Measurements from ENCODE around the gene MAP2K7. TPM values are rescaled to one million over a fixed set of nuclear protein-coding genes. Genes with fewer than 3 reads are reported as not detected.

MAP2K7 gene
- total RNA-seq, 1 experiment from 2014 or later: 10.4 TPM

GRCh38 chr19:7942981-7943443 lies 39.3 kb downstream of the MAP2K7 start:
- Histone ChIP-seq H3K4me1 (ENCODE audit: low read length) (peaks cover 25% of the 10 kb centered on the region), H3K27ac (ENCODE audit: low read length) (peak overlapping the region; percentile 52; the same call in 1 of the 2 replicates), H3K79me2 (ENCODE audit: low read length) (peaks cover 46% of the 10 kb centered on the region), H3K4me3 (ENCODE audit: low read length) (peak overlapping the region; percentile 88), H3K4me2 (ENCODE audit: low read depth, low read length, poor library complexity, severe bottlenecking) (peak overlapping the region; percentile 68), H4K20me1 (ENCODE audit: insufficient read depth, low read depth, low read length) (no peaks in the 10 kb centered on the region; the same call in 1 of the 2 replicates), H3K9me2 (replicated peaks; ENCODE audit: insufficient read depth, low read length) (no peaks in the 10 kb centered on the region), H3K27me3 (ENCODE audit: low read length) (no peaks in the 10 kb centered on the region), H3K9ac (ENCODE audit: low read length) (peak overlapping the region; percentile 93), H2AFZ (ENCODE audit: low read length) (no peak overlapping the region; the same call in 1 of the 2 replicates), H3K36me3 (ENCODE audit: insufficient read depth, low read length) (peaks cover 6% of the 10 kb centered on the region; the same call in 1 of the 2 replicates), H3K9me3 (ENCODE audit: low read length) (no peaks in the 10 kb centered on the region)
- no peak for DNase-seq

GRCh38 chr19:7943444-7944176 lies 39.9 kb downstream of the MAP2K7 start, which contains the start of gene TIMM44:
TIMM44 (minus strand) TSS chr19:7943666; CDS start chr19:7943651, 15 bp downstream.
- H3K4me3 ChIP-seq (ENCODE audit: low read length): peak within 1 kb of the TSS; percentile 88
- H2AFZ ChIP-seq (ENCODE audit: low read length): peak within 1 kb of the TSS; percentile 88; the same call in 1 of the 2 replicates
- H3K36me3 ChIP-seq (ENCODE audit: insufficient read depth, low read length): 0 out of 2 replicates have a peak, but pooled peaks cover 4% of the 10 kb centered on the region
- no peaks in the 10 kb centered on the region for H3K9me3 ChIP-seq (ENCODE audit: low read length)
- peak within 1 kb of the TSS; percentile 57; the same call in 1 of the 2 replicates for H3K27ac ChIP-seq (ENCODE audit: low read length)
- DNase-seq: peak; percentile 100
- H3K79me2 ChIP-seq (ENCODE audit: low read length): peaks cover 46% of the 10 kb centered on the region
- H3K9ac ChIP-seq (ENCODE audit: low read length): peak within 1 kb of the TSS; percentile 93
- peaks cover 25% of the 10 kb centered on the region for H3K4me1 ChIP-seq (ENCODE audit: low read length)
- no peaks in the 10 kb centered on the region for H3K27me3 ChIP-seq (ENCODE audit: low read length)
- peak within 1 kb of the TSS; percentile 97 for H3K4me2 ChIP-seq (ENCODE audit: low read depth, low read length, poor library complexity, severe bottlenecking)
- no peaks in the 10 kb centered on the region; the same call in 1 of the 2 replicates for H4K20me1 ChIP-seq (ENCODE audit: insufficient read depth, low read depth, low read length)
- no peaks in the 10 kb centered on the region for H3K9me2 ChIP-seq (replicated peaks; ENCODE audit: insufficient read depth, low read length)

DNA sequence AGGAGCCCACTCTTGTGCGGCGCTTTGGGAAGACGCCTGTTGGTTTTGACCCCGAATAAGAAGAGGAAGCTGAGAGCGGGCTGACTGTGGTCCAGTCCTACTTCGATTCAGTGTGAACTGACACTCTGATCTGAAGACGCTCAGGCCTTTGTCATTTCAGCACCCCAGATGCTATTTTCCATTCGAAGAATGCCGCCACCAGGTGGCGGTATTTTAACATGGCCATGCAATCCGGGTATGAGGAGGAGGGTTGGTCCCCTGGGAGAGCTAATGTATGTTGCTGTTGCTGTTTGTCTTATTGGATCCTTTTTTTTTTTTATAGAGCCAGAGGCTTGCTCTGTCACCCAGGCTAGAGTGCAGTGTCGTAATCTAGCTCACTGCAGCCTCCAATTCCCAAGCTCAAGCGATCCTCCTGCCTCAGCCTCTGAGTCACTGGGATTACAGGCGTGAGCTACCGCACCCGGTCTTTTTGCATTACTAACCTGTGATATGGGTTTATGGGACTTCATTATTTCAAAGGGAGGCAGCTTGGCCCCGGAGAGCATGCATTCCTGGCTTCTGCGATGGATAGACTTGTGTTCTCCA lies 40.6 kb downstream of the MAP2K7 start:
- peak overlapping the region; percentile 88 for H3K9ac ChIP-seq (ENCODE audit: low read length)
- H3K79me2 ChIP-seq (ENCODE audit: low read length): peaks cover 43% of the 10 kb centered on the region
- peak overlapping the region; percentile 97 for H3K4me2 ChIP-seq (ENCODE audit: low read depth, low read length, poor library complexity, severe bottlenecking)

GRCh38 chr19:7947939-7948338 lies 44.3 kb downstream of the MAP2K7 start:
- Histone ChIP-seq H3K9me3 (ENCODE audit: low read length) (no peaks in the 10 kb centered on the region), H3K27ac (ENCODE audit: low read length) (no peak overlapping the region), H4K20me1 (ENCODE audit: insufficient read depth, low read depth, low read length) (no peaks in the 10 kb centered on the region; the same call in 1 of the 2 replicates), H3K4me1 (ENCODE audit: low read length) (peaks cover 14% of the 10 kb centered on the region), H3K79me2 (ENCODE audit: low read length) (peaks cover 15% of the 10 kb centered on the region), H3K27me3 (ENCODE audit: low read length) (no peaks in the 10 kb centered on the region), H3K4me2 (ENCODE audit: low read depth, low read length, poor library complexity, severe bottlenecking) (no peak overlapping the region), H2AFZ (ENCODE audit: low read length) (no peak overlapping the region), H3K4me3 (ENCODE audit: low read length) (no peak overlapping the region), H3K9me2 (replicated peaks; ENCODE audit: insufficient read depth, low read length) (no peaks in the 10 kb centered on the region), H3K9ac (ENCODE audit: low read length) (no peak overlapping the region), H3K36me3 (ENCODE audit: insufficient read depth, low read length) (no peaks in the 10 kb centered on the region)
- no peak for DNase-seq

More for the DNA sequence above, 40.6 kb downstream of the MAP2K7 start:
- Histone ChIP-seq H3K27me3 (ENCODE audit: low read length) (no peaks in the 10 kb centered on the region), H2AFZ (ENCODE audit: low read length) (peak overlapping the region; percentile 88; the same call in 1 of the 2 replicates), H4K20me1 (ENCODE audit: insufficient read depth, low read depth, low read length) (no peaks in the 10 kb centered on the region; the same call in 1 of the 2 replicates), H3K9me2 (replicated peaks; ENCODE audit: insufficient read depth, low read length) (no peaks in the 10 kb centered on the region), H3K36me3 (ENCODE audit: insufficient read depth, low read length) (0 out of 2 replicates have a peak, but pooled peaks cover 4% of the 10 kb centered on the region), H3K9me3 (ENCODE audit: low read length) (no peaks in the 10 kb centered on the region), H3K27ac (ENCODE audit: low read length) (peak overlapping the region; percentile 57; the same call in 1 of the 2 replicates), H3K4me3 (ENCODE audit: low read length) (peak overlapping the region; percentile 87), H3K4me1 (ENCODE audit: low read length) (peaks cover 25% of the 10 kb centered on the region)
- peak; percentile 95 for DNase-seq

- no peak overlapping the region for H3K4me3 ChIP-seq (ENCODE audit: low read length)
- no peaks in the 10 kb centered on the region for H3K79me2 ChIP-seq (ENCODE audit: low read length)
- no peaks in the 10 kb centered on the region for H3K9me2 ChIP-seq (replicated peaks; ENCODE audit: insufficient read depth, low read length)
- H2AFZ ChIP-seq (ENCODE audit: low read length): no peak overlapping the region
- no peaks in the 10 kb centered on the region for H4K20me1 ChIP-seq (ENCODE audit: insufficient read depth, low read depth, low read length)
- no peaks in the 10 kb centered on the region for H3K27me3 ChIP-seq (ENCODE audit: low read length)
- H3K9me3 ChIP-seq (ENCODE audit: low read length): no peaks in the 10 kb centered on the region
- H3K27ac ChIP-seq (ENCODE audit: low read length): no peak overlapping the region
- no peak overlapping the region for H3K9ac ChIP-seq (ENCODE audit: low read length)
- DNase-seq: no peak
- H3K36me3 ChIP-seq (ENCODE audit: insufficient read depth, low read length): no peaks in the 10 kb centered on the region
- H3K4me2 ChIP-seq (ENCODE audit: low read depth, low read length, poor library complexity, severe bottlenecking): no peak overlapping the region
- H3K4me1 ChIP-seq (ENCODE audit: low read length): peaks cover under 1% of the 10 kb centered on the region; the same call in 1 of the 2 replicates
Observed at GRCh38 chr19:7953060-7953459, 49.4 kb downstream of the MAP2K7 start.

DNA sequence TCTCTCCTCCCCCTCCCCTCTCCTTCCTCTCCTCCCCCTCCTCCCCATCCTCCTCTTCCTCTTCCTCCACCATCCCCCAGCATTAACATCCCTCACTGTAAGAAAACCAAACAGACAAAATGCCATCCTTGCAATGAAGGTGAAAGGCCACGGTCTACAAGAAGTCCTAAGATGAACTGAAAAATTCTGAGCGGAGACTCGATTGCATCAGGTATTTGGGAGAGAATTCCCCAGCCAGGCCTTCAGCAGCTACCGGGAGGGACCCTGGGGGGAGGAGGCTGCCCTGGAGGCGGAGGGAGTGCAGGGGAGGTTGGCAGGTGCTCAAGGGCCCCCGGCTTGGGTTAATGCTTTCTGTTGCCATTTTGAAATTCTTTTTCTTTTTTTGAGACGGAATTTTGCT lies 49.9 kb downstream of the MAP2K7 start:
- Histone ChIP-seq H3K9ac (ENCODE audit: low read length) (no peak overlapping the region), H3K36me3 (ENCODE audit: insufficient read depth, low read length) (peaks cover 3% of the 10 kb centered on the region; the same call in 1 of the 2 replicates), H2AFZ (ENCODE audit: low read length) (no peak overlapping the region), H3K9me2 (replicated peaks; ENCODE audit: insufficient read depth, low read length) (no peaks in the 10 kb centered on the region), H3K4me1 (ENCODE audit: low read length) (no peaks in the 10 kb centered on the region), H3K4me3 (ENCODE audit: low read length) (no peak overlapping the region), H3K79me2 (ENCODE audit: low read length) (no peaks in the 10 kb centered on the region), H3K9me3 (ENCODE audit: low read length) (no peaks in the 10 kb centered on the region), H3K27ac (ENCODE audit: low read length) (no peak overlapping the region), H3K27me3 (ENCODE audit: low read length) (no peaks in the 10 kb centered on the region), H4K20me1 (ENCODE audit: insufficient read depth, low read depth, low read length) (no peaks in the 10 kb centered on the region), H3K4me2 (ENCODE audit: low read depth, low read length, poor library complexity, severe bottlenecking) (no peak overlapping the region)
- DNase-seq: no peak

- Histone ChIP-seq H3K79me2 (ENCODE audit: low read length) (no peaks in the 10 kb centered on the region), H3K27ac (ENCODE audit: low read length) (no peak overlapping the region), H3K27me3 (ENCODE audit: low read length) (no peaks in the 10 kb centered on the region), H4K20me1 (ENCODE audit: insufficient read depth, low read depth, low read length) (no peaks in the 10 kb centered on the region), H3K4me2 (ENCODE audit: low read depth, low read length, poor library complexity, severe bottlenecking) (no peak overlapping the region), H3K36me3 (ENCODE audit: insufficient read depth, low read length) (peaks cover 12% of the 10 kb centered on the region; the same call in 1 of the 2 replicates), H3K4me3 (ENCODE audit: low read length) (no peak overlapping the region), H3K4me1 (ENCODE audit: low read length) (no peaks in the 10 kb centered on the region), H3K9me3 (ENCODE audit: low read length) (no peaks in the 10 kb centered on the region), H3K9ac (ENCODE audit: low read length) (no peak overlapping the region), H3K9me2 (replicated peaks; ENCODE audit: insufficient read depth, low read length) (no peaks in the 10 kb centered on the region), H2AFZ (ENCODE audit: low read length) (no peak overlapping the region)
- DNase-seq: no peak
Observed at GRCh38 chr19:7955696-7956095, 52.0 kb downstream of the MAP2K7 start.

GRCh38 chr19:7959211-7959610 lies 55.5 kb downstream of the MAP2K7 start:
- no peak overlapping the region for H3K4me2 ChIP-seq (ENCODE audit: low read depth, low read length, poor library complexity, severe bottlenecking)
- no peak overlapping the region for H3K9ac ChIP-seq (ENCODE audit: low read length)
- H3K9me2 ChIP-seq (replicated peaks; ENCODE audit: insufficient read depth, low read length): no peaks in the 10 kb centered on the region
- H3K79me2 ChIP-seq (ENCODE audit: low read length): no peaks in the 10 kb centered on the region
- H3K9me3 ChIP-seq (ENCODE audit: low read length): no peaks in the 10 kb centered on the region
- H4K20me1 ChIP-seq (ENCODE audit: insufficient read depth, low read depth, low read length): 0 out of 2 replicates have a peak, but pooled peaks cover 8% of the 10 kb centered on the region
- no peak overlapping the region for H2AFZ ChIP-seq (ENCODE audit: low read length)
- DNase-seq: no peak
- H3K36me3 ChIP-seq (ENCODE audit: insufficient read depth, low read length): peaks cover 30% of the 10 kb centered on the region; the same call in 1 of the 2 replicates
- no peaks in the 10 kb centered on the region for H3K27me3 ChIP-seq (ENCODE audit: low read length)
- H3K27ac ChIP-seq (ENCODE audit: low read length): no peak overlapping the region
- H3K4me1 ChIP-seq (ENCODE audit: low read length): no peaks in the 10 kb centered on the region
- no peak overlapping the region for H3K4me3 ChIP-seq (ENCODE audit: low read length)

Measured in Karpas-422 (cell line).